HUES48 (cell line): ENCODE measurements around the gene PCA3.
A peak's percentile ranks its signal among the peaks of the same experiment; 100 is the strongest.

ENCODE experiments used
- H3K27ac ChIP-seq: one replicate; pipeline ENCODE4 v1.7.0; 2013; ENCODE audit warnings: low read depth, low read length, inconsistent platforms
- H3K27me3 ChIP-seq: 2 replicates; pipeline ENCODE4 v1.6.1; 2013; ENCODE audit warnings: mild to moderate bottlenecking, low read length; ENCODE audit not compliant: control insufficient read depth, insufficient read depth
- H3K36me3 ChIP-seq: 2 replicates; pipeline ENCODE4 v1.6.1; 2013; ENCODE audit warnings: low read length; ENCODE audit not compliant: control insufficient read depth, insufficient read depth
- H3K4me1 ChIP-seq: 2 replicates; pipeline ENCODE4 v1.6.1; 2013; ENCODE audit warnings: mild to moderate bottlenecking, low read length; ENCODE audit not compliant: control insufficient read depth, insufficient read depth
- H3K4me3 ChIP-seq: 2 replicates; pipeline ENCODE4 v1.5.1; 2013; ENCODE audit warnings: mild to moderate bottlenecking, low read depth, low read length
- H3K9ac ChIP-seq: 2 replicates; pipeline ENCODE4 v1.6.1; 2013; ENCODE audit warnings: mild to moderate bottlenecking, low read depth, low read length, moderate library complexity
- H3K9me3 ChIP-seq: 2 replicates; pipeline ENCODE4 v1.6.1; 2013; ENCODE audit warnings: low read length; ENCODE audit not compliant: control insufficient read depth, insufficient read depth

The PCA3 gene

DNA sequence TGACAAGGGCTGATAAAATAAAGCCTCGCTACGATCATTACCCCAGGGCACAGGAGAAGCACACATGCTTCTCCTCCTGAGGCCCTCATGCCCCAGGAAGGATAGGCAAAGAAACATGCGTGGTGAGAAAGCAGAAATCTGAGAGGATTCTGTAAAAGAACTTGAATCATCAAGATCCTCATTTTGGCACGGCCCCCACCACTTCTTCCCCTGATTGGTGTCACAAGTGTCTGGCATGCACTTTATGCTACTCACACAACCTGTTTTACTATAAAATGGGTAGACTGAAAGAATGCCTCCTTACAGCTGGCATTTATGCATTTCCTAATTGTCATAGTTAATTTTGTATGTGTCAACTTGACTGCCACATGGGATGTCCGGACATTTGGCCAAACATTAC lies 32.1 kb downstream of the PCA3 start:
- no peaks in the 10 kb centered on the region for H3K9me3 ChIP-seq
- H3K27ac ChIP-seq, result no peak overlapping the region
- no peaks in the 10 kb centered on the region for H3K27me3 ChIP-seq
- no peaks in the 10 kb centered on the region for H3K4me1 ChIP-seq
- no peaks in the 10 kb centered on the region for H3K36me3 ChIP-seq
- no peak overlapping the region for H3K9ac ChIP-seq
- H3K4me3 ChIP-seq, result no peak overlapping the region

DNA sequence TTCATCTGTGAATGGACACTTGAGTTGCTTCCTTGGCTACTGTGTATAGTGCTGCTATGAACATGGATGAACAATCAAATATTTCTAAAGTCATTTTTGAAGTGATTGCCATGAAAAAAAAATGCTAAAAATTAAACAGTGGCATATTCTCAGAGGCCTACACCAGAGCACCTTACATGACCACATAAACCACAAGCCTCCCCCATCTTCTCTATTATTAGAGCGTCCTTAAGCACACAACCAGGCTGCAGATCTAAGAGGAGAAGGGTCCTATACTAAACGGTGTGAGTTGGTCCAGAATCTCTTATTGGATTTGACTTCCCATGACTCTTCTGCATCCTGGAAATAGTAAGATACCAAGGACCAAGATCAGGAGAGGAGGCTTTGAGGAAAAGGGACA lies 34.3 kb downstream of the PCA3 start:
- Histone ChIP-seq H3K9ac (no peak overlapping the region), H3K27ac (no peak overlapping the region), H3K9me3 (no peaks in the 10 kb centered on the region), H3K4me3 (no peak overlapping the region), H3K4me1 (peaks cover 15% of the 10 kb centered on the region), H3K36me3 (no peaks in the 10 kb centered on the region), H3K27me3 (no peaks in the 10 kb centered on the region)

DNA sequence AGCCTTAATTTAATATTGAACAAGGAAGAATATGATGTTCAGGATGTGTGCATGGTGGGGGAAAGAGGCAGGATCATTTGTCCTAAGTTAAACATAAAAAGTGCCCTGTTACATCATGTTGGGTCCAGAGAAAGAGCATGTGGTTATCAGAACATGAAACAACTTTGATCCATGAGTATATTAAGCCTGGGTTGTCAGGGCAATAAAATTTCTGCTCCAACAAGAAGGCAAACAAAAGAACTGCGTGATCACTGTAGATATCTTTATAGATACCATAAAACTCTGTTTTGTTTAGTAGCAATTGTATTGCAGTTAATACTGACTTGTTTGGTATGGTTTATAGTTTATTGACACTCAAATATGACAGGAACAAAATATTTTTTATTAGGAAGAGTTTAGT lies 35.2 kb downstream of the PCA3 start:
- Histone ChIP-seq H3K27ac (no peak overlapping the region), H3K36me3 (no peaks in the 10 kb centered on the region), H3K4me3 (no peak overlapping the region), H3K4me1 (peaks cover 21% of the 10 kb centered on the region), H3K9ac (no peak overlapping the region), H3K27me3 (no peaks in the 10 kb centered on the region), H3K9me3 (no peaks in the 10 kb centered on the region)

DNA sequence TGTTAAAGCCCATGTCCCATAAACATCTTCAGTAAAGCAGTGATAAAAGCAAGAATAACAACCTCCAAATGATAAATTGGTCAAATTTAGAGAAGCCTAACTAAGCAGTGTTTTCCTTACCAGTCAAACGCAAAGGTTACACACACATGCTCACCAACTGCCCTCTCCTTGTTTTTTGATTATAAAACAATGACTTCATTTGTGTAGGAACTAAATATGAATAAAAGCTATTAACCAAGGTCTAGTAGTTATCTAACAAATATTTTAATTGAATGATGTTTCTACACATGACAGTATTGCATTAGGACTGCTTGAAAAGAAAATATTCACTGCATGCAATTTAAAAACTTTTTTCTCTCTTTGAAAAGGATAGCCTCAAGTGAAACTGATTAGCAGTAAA lies 36.7 kb downstream of the PCA3 start:
- Histone ChIP-seq H3K4me3 (no peak overlapping the region), H3K36me3 (no peaks in the 10 kb centered on the region), H3K27me3 (no peaks in the 10 kb centered on the region), H3K9me3 (no peaks in the 10 kb centered on the region), H3K4me1 (peaks cover 21% of the 10 kb centered on the region), H3K9ac (no peak overlapping the region), H3K27ac (no peak overlapping the region)

DNA sequence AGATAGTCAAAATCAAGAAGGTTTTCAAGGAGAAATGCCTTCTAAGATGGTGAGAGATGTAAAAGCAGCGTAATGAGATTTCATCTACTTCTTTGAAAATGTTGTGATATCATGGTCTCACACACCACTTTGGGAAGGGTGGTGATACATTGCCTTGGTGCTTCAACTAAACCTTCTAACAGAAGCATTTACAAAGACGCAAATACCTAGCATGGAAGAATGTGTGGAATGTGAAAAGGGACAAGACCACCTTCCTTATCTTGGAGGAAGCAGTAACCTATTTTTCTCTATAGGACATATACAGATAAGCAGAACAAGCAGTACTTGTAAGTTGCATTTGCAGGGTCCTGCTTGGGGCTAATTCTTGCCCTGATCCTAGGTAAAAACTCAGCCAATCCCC lies 38.8 kb downstream of the PCA3 start:
- Histone ChIP-seq H3K27me3 (no peaks in the 10 kb centered on the region), H3K9ac (no peak overlapping the region), H3K4me3 (no peak overlapping the region), H3K4me1 (peaks cover 21% of the 10 kb centered on the region), H3K36me3 (no peaks in the 10 kb centered on the region), H3K27ac (no peak overlapping the region), H3K9me3 (no peaks in the 10 kb centered on the region)

DNA sequence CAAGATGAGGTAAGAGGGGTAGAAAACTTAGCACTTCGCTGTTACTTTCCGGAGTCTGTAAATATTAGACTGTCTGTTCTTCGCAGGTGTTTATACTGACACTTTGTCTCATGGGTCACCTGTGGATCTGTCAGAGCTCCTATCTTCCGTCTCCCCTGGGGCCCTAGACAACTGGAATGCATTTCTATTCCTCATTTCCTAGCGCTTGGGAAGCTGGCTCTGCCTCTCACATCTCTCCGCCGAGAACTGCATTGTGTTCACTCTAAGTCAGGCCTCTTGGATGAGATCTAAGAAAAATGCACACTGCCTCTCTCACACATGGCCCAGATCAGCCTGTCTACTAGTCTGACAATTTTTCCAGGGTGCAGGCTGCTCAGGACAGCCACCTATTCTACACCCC lies 39.5 kb downstream of the PCA3 start:
- Histone ChIP-seq H3K9me3 (no peaks in the 10 kb centered on the region), H3K4me3 (no peak overlapping the region), H3K27ac (no peak overlapping the region)

DNA sequence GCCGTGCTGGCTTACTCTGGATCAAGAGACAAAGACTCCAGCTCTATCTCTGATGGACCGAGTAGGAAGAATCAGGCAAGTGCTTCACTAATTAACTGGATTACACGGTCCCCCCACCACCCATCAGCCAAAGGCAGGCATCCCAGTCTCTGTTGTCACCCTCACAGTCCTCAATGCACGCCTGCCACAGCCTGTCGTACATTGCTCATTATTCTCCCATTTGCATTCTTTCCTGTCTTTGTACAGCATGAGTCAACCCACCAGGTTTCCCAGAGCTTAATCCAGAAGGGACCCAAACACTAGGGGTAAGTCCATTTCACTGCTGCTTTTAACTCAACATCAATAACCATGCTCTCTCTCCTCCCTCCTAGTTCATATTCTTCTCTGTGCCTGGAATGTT lies 44.4 kb downstream of the PCA3 start:
- no peak overlapping the region for H3K9ac ChIP-seq
- H3K27ac ChIP-seq, result no peak overlapping the region
- no peaks in the 10 kb centered on the region for H3K36me3 ChIP-seq
- H3K27me3 ChIP-seq, result no peaks in the 10 kb centered on the region
- H3K9me3 ChIP-seq, result no peaks in the 10 kb centered on the region
- no peak overlapping the region for H3K4me3 ChIP-seq
- H3K4me1 ChIP-seq, result peaks cover 4% of the 10 kb centered on the region

More for the DNA sequence above, 39.5 kb downstream of the PCA3 start:
- H3K27me3 ChIP-seq, result no peaks in the 10 kb centered on the region
- peaks cover 21% of the 10 kb centered on the region for H3K4me1 ChIP-seq
- H3K36me3 ChIP-seq, result no peaks in the 10 kb centered on the region
- no peak overlapping the region for H3K9ac ChIP-seq

DNA sequence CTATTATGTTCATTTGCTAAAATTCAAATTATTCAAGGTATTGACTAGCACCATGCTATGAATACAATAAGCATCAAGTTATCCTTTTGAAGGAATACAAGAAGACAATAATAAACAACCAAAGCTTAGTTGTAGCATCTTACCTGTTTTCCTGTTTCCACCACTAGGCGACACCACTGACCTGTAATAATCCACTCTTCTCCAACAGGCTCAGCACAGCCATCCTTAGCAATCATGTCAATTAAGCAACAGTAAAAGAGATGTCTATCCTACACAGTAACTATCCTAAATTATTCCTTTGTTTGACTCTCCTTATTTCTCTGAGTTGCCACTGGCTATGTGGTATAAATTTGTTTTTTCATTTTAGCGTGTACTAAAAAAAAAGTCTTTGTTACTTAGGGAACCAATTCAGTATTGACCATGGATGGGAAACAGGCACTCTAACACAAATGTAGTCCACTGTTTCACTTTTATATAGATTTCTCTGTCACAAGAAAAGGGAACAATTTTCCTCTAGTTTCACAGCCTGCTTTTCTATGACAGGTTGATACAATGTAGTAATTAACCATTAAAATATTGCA lies 46.2 kb downstream of the PCA3 start:
- Histone ChIP-seq H3K9me3 (no peaks in the 10 kb centered on the region), H3K36me3 (no peaks in the 10 kb centered on the region), H3K9ac (no peak overlapping the region), H3K27me3 (no peaks in the 10 kb centered on the region), H3K4me1 (no peaks in the 10 kb centered on the region), H3K27ac (no peak overlapping the region), H3K4me3 (no peak overlapping the region)

DNA sequence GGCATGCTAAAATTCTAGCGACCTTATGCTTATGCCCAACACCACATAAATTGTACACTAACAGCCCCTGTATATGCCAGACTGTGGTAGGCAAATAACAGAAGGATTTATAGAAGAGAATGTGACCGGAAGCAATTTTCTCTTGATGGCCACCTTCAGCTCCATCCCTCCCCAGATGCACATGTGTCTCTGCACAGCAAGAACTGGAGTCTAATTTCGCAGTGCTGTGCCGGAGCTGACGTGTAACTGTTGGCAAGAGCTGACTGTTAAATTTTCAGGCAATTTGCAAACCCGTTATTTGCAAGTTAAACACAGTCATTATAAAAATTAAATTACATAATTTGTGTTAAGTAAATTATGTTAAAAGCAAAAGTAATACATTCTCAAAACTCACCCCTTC lies 48.4 kb downstream of the PCA3 start:
- Histone ChIP-seq H3K27ac (no peak overlapping the region), H3K9ac (no peak overlapping the region), H3K36me3 (no peaks in the 10 kb centered on the region), H3K9me3 (no peaks in the 10 kb centered on the region), H3K27me3 (no peaks in the 10 kb centered on the region), H3K4me1 (no peaks in the 10 kb centered on the region), H3K4me3 (no peak overlapping the region)

DNA sequence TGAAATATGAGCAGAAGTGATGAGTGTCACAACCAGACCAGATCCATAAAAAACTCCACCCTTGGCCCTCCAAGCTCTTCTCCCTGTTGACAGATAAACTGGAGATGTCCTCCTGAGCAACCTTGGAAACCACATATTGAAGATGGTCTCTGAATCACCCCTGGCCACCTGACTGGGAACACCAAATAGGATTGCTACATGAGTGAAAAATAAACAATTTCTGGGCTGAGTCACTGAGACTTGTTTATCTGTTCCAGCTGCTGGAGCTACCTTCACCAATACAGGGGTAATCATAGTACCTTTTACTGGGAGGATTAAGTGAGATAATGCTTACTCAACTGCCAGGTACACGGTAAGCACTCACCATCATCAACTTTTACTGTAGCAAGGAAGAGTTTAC lies 53.3 kb downstream of the PCA3 start:
- Histone ChIP-seq H3K27ac (peak overlapping the region; percentile 21), H3K9me3 (no peaks in the 10 kb centered on the region), H3K9ac (no peak overlapping the region), H3K4me3 (no peak overlapping the region), H3K36me3 (no peaks in the 10 kb centered on the region), H3K27me3 (no peaks in the 10 kb centered on the region), H3K4me1 (peaks cover 5% of the 10 kb centered on the region; the same call in 1 of the 2 replicates)

DNA sequence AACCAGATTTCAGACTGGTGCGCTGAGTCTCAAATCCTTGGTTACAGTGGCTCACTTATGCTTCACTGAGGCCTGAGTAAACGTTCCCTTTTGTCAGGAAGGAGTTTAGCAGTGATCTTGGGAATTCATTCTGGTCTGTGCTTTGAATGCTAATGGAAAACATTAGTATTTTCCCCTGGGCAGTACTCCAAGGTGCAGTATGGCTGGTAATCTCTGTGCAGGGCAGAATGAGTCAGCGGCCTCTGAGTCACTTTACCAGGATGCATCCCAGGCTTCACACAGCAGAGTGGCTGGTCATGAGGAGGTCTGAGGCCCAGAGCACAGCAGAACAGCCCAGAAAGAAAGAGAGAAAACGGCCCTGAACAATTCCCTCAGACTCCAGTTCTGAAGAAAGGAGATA lies 54.0 kb downstream of the PCA3 start:
- Histone ChIP-seq H3K4me3 (no peak overlapping the region), H3K27ac (peak overlapping the region; percentile 59)

DNA sequence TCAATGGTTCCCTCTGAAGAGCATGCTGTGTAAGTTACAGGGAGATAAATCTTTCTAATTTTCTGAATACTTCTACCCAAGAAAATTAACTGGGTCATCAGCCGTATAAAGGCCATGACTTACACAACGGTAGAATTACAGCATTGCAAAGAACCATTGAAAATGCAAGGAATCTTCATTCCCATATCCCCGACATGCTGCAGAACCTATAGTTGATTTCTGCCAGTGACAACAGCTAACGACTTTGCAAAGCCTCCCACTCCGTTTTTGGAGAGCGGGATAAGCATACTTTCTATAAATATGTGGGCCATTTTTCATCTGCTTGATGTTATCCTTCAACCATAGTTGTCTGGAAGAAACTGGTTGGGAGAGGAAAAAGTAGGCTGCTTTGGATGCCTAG lies 56.2 kb downstream of the PCA3 start:
- Histone ChIP-seq H3K9me3 (no peaks in the 10 kb centered on the region), H3K4me3 (no peak overlapping the region), H3K27ac (no peak overlapping the region), H3K27me3 (no peaks in the 10 kb centered on the region), H3K9ac (no peak overlapping the region), H3K4me1 (peaks cover 13% of the 10 kb centered on the region), H3K36me3 (no peaks in the 10 kb centered on the region)

More for the DNA sequence above, 54.0 kb downstream of the PCA3 start:
- Histone ChIP-seq H3K9ac (no peak overlapping the region), H3K27me3 (no peaks in the 10 kb centered on the region), H3K4me1 (peaks cover 5% of the 10 kb centered on the region; the same call in 1 of the 2 replicates), H3K36me3 (no peaks in the 10 kb centered on the region), H3K9me3 (no peaks in the 10 kb centered on the region)
